Activated CD4-positive, alpha-beta memory T cell treated with anti-CD3 and anti-CD28 coated beads for 36 hours (primary cell): ENCODE data around the gene CAMTA1. TPM values are rescaled to one million over a fixed set of nuclear protein-coding genes. Genes with fewer than 3 reads are reported as not detected.
"Not testable (repeated sequence)": the region's sequence is repeated elsewhere in the genome, so short reads cannot be mapped to it uniquely, and the experiment has no call there.

Source experiments
- CTCF ChIA-PET: fragments of 350-600 bp; sonication (Branson Sonifier 250); formaldehyde crosslinking; loops from one replicate; lab custom pipeline; 2021; ENCODE audit warnings: antibody characterized with exemption, inconsistent platforms; lab: Charles Lee
- POLR2A ChIA-PET: fragments of 350-600 bp; sonication (Branson Sonifier 250); formaldehyde crosslinking; loops from one replicate; lab custom pipeline; 2021; ENCODE audit warnings: antibody characterized with exemption; lab: Charles Lee
- DNase-seq: peaks from one replicate; pipeline ENCODE4 v3.0.0-alpha.2; 2020
- H3K27ac Mint-ChIP-seq: one replicate; pipeline ENCODE4 v1.8.0; 2021; ENCODE audit warnings: mixed read lengths
- H3K27me3 Mint-ChIP-seq: one replicate; pipeline ENCODE4 v1.8.0; 2021; ENCODE audit warnings: mixed read lengths
- H3K36me3 Mint-ChIP-seq: one replicate; pipeline ENCODE4 v1.8.0; 2021; ENCODE audit warnings: mixed read lengths
- H3K4me1 Mint-ChIP-seq: one replicate; pipeline ENCODE4 v1.8.0; 2021; ENCODE audit warnings: low read depth, mixed read lengths
- H3K4me3 Mint-ChIP-seq: one replicate; pipeline ENCODE4 v1.8.0; 2021; ENCODE audit warnings: mild to moderate bottlenecking, mixed read lengths
- H3K9me3 Mint-ChIP-seq: one replicate; pipeline ENCODE4 v1.8.0; 2021; ENCODE audit warnings: mixed read lengths
- intact Hi-C: fragments of 100-400 bp; cut with micrococcal nuclease; formaldehyde crosslinking; loops from one replicate; pipeline ENCODE4 v1.15.1; 2023
- total RNA-seq, 2 experiments: library from RNA; stranded (reverse); gene quantifications; one replicate each; pipeline ENCODE4 v1.2.3, GENCODE V29; 2021

CAMTA1 gene
- total RNA-seq, 2 experiments from 2014 or later = 64.7 to 68.9 TPM

DNA sequence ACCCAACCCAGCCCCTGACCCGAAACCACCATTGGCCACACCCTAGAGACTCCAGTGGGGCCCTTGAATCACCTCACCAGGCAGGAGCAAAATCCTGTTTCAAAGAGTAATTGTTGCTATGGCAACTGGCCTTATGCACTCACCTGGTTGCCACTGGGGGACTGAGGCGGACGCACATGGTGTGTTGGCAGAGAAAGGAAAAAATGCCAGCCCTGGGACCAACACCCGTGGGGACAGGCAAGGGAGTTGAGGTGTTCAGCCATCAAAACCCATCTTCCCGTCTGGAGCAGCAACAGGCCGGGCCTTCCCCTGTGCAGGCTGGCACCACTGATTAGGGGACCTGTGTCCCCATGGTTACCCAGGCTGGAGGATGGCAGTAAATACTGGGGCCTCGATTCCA is 590.1 kb downstream of the CAMTA1 start:
- no peak for DNase-seq
- POLR2A ChIA-PET = no interaction called here
- Mint-ChIP-seq H3K36me3 (no peaks in the 10 kb centered on the region), H3K4me3 (no peak overlapping the region), H3K27ac (no peak overlapping the region), H3K9me3 (no peaks in the 10 kb centered on the region), H3K4me1 (no peaks in the 10 kb centered on the region), H3K27me3 (peaks cover 3% of the 10 kb centered on the region)
- intact Hi-C loops = no loop called here
- CTCF ChIA-PET = no interaction called here

DNA sequence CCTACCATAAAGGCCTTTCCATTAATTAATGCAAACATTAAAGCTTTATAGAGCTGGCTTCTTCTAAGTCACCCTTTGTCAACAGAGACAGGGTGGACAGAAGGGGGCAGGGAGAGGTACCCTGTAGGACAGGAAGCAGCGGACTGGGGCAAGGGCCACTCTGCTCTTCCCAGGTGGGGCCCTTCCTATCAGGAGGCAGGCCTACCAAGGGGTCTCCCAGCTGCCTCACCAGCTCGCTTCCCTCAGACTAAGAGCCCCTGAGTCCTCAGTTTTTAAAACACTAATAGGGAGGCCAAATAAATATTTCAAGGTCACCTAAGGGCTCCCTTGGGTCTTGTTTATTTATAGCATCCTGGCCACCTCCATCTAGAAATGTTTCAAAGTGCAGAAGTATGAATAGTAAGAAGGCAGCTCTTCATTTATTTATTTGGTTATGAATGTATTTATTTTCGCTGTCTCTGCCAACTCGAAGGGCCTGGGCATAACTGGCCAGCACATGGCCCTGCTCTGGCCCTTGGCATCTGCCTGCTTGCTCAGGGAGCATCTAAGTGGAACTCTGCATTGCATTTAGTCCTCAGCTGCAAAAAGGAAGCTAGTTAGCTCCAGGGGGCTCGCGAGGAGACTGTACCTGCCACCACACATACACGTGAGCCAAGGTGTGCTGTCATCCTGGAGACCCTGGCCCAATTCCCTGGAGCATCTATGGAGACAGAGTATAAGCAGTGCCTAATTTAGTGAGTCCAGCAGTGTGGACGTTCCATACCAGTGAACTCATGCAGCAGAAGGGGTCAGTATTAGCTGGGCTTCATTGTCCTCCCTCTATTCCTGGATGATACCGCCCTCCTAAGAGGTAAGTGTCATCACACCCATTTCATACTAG is 590.8 kb downstream of the CAMTA1 start:
- Mint-ChIP-seq H3K4me3 (no peak overlapping the region), H3K9me3 (no peaks in the 10 kb centered on the region), H3K27ac (no peak overlapping the region), H3K4me1 (no peaks in the 10 kb centered on the region), H3K36me3 (no peaks in the 10 kb centered on the region), H3K27me3 (peaks cover 3% of the 10 kb centered on the region)
- POLR2A ChIA-PET = no interaction called here
- CTCF ChIA-PET = no interaction called here
- no peak for DNase-seq
- intact Hi-C loops = no loop called here

DNA sequence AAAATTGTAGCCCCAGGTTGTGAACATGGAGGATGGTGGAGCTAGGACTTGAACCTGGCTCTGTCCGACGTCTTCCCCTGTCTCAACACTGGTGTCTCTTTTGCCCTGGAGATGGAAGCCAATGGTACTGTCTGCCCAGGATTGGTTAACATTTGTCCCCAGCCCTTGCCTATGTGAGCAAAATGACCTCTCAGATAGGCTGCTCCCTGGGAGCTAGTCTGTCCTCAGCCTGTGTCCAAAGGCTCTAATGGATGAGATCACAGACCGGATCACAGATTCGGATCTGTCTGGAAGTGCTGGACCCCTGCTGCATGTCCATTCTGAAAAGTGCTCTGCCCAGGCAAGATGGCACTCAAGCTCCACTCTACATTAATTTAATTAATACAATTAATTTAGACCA is 591.4 kb downstream of the CAMTA1 start:
- Mint-ChIP-seq H3K27ac (no peak overlapping the region), H3K27me3 (peaks cover 3% of the 10 kb centered on the region), H3K9me3 (no peaks in the 10 kb centered on the region), H3K36me3 (no peaks in the 10 kb centered on the region), H3K4me3 (no peak overlapping the region), H3K4me1 (no peaks in the 10 kb centered on the region)
- ChIA-PET CTCF (no interaction called here), POLR2A (no interaction called here)
- no peak for DNase-seq
- intact Hi-C loops = no loop called here

DNA sequence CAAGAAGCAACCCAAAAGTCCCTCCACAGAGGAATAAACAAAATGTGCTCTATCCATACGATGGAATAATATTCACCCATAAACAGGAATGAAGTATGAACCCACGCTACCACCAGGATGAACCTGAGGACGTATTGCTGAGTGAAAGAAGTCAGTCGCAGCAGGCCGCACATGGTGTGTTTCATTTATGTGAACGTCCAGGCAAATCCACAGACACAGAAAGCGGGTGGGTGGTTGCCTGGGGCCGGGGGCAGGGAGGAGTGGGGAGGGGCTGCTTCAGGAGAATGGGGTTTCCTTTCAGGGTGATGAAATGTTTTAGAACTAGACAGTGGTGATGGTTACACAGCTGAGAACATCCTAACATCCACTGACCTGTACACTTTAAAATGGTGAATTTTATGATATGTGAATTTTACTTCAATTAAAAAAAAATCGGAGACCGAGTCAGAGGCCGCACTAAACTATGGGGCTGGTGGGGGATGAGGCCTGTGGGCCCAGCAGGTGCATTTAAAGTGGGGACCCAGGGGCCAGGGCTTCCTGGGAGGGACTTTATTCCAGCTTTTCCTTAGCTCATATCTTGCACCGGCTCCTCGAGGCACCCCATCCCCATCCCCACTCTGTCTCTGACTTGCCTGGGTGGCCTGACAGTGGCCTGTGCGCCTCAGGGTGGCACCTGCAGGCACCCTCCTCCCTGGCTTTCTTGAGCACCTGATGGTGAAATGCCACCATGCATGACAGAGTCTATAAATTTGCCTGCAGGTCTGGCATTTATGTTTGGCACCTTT is 593.3 kb downstream of the CAMTA1 start:
- H3K36me3 Mint-ChIP-seq = no peaks in the 10 kb centered on the region
- H3K4me1 Mint-ChIP-seq = no peaks in the 10 kb centered on the region
- DNase-seq = no peak
- CTCF ChIA-PET = no interaction called here
- intact Hi-C loops = no loop called here
- POLR2A ChIA-PET = no interaction called here
- no peak overlapping the region for H3K4me3 Mint-ChIP-seq
- H3K9me3 Mint-ChIP-seq = no peaks in the 10 kb centered on the region
- H3K27ac Mint-ChIP-seq = no peak overlapping the region
- peaks cover 4% of the 10 kb centered on the region for H3K27me3 Mint-ChIP-seq

DNA sequence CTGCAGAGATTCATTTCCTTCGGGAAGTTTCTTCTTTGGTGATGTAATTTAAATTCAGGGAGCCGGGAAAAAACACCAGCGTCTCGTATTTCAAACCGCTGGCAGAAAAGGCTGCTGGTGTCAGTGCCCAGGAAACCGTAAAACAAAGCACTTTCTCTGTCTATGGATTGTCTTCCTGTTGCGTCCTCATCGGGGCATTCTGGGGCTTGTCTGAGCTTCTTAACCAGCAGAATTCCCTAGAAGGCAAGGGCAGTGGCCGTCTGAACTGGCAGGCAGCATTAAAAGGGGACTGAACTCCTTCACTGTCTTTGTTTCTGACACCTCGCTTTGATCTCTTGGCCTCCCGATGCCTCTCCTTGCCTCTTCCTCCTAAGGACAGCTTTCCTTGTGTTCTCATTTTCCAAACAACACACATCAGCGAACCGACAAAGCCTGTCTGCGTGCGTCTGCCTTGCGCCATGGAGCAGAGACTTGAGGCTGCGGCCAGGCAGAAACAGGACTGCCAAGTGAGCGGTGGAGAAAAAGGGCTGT is 594.3 kb downstream of the CAMTA1 start:
- Mint-ChIP-seq H3K9me3 (no peaks in the 10 kb centered on the region), H3K27me3 (peaks cover 1% of the 10 kb centered on the region), H3K4me1 (no peaks in the 10 kb centered on the region), H3K36me3 (no peaks in the 10 kb centered on the region), H3K27ac (no peak overlapping the region), H3K4me3 (no peak overlapping the region)
- ChIA-PET POLR2A (no interaction called here), CTCF (no interaction called here)
- intact Hi-C loops = no loop called here
- no peak for DNase-seq

DNA sequence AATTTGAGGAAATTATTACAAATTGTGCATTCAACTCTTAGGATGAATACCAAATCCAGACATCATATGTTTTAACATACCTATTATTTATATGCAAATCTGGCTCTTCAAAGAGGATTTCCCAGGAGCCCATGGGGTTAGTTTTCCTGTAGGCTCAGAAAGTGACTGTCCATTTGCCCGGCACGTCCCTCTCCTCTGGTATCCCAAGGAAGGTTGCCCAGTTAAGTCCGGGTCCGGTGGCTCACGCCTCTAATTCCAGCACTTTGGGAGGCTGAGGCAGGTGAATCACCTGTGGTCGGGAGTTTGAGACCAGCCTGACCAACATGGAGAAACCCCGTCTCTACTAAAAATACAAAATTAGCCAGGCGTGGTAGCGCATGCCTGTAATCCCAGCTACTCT is 594.8 kb downstream of the CAMTA1 start:
- H3K4me3 Mint-ChIP-seq, DNase-seq, H3K27ac Mint-ChIP-seq, intact Hi-C loops, H3K27me3 Mint-ChIP-seq, H3K4me1 Mint-ChIP-seq, H3K9me3 Mint-ChIP-seq, CTCF ChIA-PET, POLR2A ChIA-PET, H3K36me3 Mint-ChIP-seq: not testable (repeated sequence)

DNA sequence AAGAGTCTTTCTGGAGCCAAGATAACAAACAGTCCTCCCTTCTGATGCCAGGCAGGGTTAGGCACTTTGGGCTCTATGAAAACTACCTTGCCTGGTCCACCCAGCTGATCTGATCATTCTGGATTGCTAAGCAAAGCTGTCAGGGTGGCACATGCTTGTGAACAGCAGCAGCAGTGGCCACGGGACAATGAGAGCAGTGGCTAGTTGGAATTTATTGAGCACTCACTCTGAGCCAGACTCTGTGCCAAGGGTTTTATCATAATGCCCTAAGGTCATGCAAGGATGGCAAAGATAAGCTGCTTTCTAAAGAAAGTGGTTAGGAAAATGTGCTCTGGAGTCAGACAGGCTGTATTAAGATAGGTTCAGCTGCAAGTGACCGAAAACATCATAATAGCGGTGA is 595.5 kb downstream of the CAMTA1 start:
- ChIA-PET POLR2A (no interaction called here), CTCF (no interaction called here)
- Mint-ChIP-seq H3K36me3 (no peaks in the 10 kb centered on the region), H3K4me1 (no peaks in the 10 kb centered on the region), H3K9me3 (no peaks in the 10 kb centered on the region), H3K27me3 (peaks cover 1% of the 10 kb centered on the region), H3K27ac (no peak overlapping the region), H3K4me3 (no peak overlapping the region)
- intact Hi-C loops = no loop called here
- no peak for DNase-seq

DNA sequence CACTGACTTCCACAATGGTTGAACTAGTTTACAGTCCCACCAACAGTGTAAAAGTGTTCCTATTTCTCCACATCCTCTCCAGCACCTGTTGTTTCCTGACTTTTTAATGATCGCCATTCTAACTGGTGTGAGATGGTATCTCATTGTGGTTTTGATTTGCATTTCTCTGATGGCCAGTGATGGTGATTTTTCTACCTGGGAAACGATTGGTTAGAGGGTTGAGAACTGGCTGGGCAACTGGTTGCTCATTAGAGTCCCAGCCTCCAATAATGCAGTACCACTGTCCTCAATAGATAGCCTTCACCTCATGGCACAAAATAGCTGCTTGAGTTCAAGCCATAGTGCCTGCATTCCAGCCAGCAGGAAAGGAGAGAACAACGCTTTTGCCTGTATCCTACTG is 596.5 kb downstream of the CAMTA1 start:
- intact Hi-C loops, H3K27ac Mint-ChIP-seq, H3K36me3 Mint-ChIP-seq, DNase-seq, POLR2A ChIA-PET, H3K27me3 Mint-ChIP-seq, H3K9me3 Mint-ChIP-seq, H3K4me1 Mint-ChIP-seq, CTCF ChIA-PET, H3K4me3 Mint-ChIP-seq: not testable (repeated sequence)

DNA sequence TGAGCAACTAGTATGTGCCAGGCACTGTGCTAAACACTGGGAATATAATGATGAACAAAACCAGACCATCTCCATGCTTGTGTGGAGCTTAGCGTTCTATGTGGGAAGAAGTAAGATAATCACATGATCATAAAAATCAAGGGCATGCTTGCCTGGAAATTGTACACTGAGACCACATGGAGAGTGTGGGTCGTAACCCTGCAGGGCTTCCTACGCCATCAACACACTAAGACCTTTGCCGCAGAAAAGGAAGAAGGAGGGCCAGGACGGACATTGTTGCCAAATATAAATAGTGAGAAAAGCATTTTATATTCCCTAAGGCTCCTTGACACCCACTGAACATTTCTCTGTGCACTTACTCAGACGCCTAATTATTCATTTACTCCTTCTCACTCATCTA is 597.7 kb downstream of the CAMTA1 start:
- POLR2A ChIA-PET = no interaction called here
- DNase-seq = no peak
- no peaks in the 10 kb centered on the region for H3K9me3 Mint-ChIP-seq
- CTCF ChIA-PET = no interaction called here
- no peaks in the 10 kb centered on the region for H3K36me3 Mint-ChIP-seq
- intact Hi-C loops = no loop called here
- no peak overlapping the region for H3K4me3 Mint-ChIP-seq
- no peaks in the 10 kb centered on the region for H3K4me1 Mint-ChIP-seq
- H3K27me3 Mint-ChIP-seq = peaks cover 1% of the 10 kb centered on the region
- H3K27ac Mint-ChIP-seq = no peak overlapping the region

DNA sequence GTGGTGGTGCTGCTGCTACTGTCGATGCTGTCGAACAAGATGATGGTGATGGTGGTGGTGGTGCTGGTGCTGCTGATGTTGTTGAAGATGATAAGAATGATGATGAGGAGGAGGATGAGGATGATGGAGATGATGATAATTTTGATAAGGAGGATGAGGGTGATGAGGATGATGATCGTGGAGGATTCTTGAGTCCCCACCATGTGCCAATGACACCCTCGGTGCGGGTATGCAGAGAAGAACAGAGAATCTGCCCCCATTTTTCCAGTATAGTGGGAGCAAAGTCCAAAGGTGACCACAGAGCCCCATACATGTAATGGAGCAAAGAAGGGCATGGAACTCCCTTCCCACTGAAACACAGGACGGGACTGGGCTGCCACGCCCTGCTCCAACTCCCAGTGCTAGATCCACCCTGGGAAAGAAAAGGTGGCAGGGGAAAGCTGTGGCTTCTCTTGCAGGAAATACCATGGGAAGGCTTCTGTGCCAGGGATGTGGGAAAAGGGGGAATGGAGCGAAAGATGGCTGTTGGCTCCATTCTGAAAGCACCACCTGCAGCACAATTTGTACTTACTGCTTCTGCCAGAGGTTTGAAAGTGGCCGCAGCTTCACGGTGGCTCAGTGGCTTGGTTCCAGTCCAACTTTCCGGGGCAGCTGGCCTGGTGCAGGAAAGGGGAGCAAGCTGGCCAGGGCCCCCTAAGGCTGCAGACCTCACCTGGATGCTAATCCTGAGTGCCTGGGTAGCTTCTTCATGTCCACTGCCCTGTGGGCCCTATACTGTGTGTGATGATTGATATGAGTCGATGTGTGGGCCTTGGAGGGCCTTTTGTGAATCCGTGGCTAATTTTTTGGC is 598.6 kb downstream of the CAMTA1 start:
- no peaks in the 10 kb centered on the region for H3K36me3 Mint-ChIP-seq
- no peaks in the 10 kb centered on the region for H3K4me1 Mint-ChIP-seq
- no peak overlapping the region for H3K4me3 Mint-ChIP-seq
- H3K27ac Mint-ChIP-seq = no peak overlapping the region
- DNase-seq = no peak
- CTCF ChIA-PET = no interaction called here
- POLR2A ChIA-PET = no interaction called here
- no peaks in the 10 kb centered on the region for H3K9me3 Mint-ChIP-seq
- intact Hi-C loops = no loop called here
- H3K27me3 Mint-ChIP-seq = peaks cover 1% of the 10 kb centered on the region

DNA sequence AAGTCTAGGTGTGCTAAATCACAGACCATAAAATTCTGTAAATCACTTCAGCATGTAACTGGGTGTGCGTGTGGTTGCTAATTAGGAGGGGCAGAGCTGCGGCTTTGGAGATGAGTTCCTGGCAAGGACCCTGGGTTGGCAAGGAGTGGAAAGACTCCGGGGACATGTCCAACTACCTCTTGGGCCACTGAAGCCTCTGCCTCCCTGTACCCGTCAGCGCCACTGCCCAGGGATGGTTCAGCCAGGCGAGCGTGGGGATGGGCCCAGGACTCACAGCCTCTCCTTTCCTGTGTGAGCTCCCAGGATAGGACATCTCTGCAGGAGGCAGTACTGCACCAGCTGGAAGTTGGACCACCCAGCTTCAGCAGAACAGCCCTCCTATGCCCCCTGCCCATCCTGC is 599.4 kb downstream of the CAMTA1 start:
- POLR2A ChIA-PET = no interaction called here
- Mint-ChIP-seq H3K36me3 (no peaks in the 10 kb centered on the region), H3K27ac (no peak overlapping the region), H3K27me3 (peaks cover 1% of the 10 kb centered on the region), H3K9me3 (no peaks in the 10 kb centered on the region), H3K4me3 (no peak overlapping the region), H3K4me1 (no peaks in the 10 kb centered on the region)
- CTCF ChIA-PET = no interaction called here
- intact Hi-C loops = no loop called here
- DNase-seq = no peak
